Fibroblast of the aortic adventitia (primary cell): ENCODE results near the gene DPP3. TPM values are rescaled to one million over a fixed set of nuclear protein-coding genes. Genes with fewer than 3 reads are reported as not detected.

Experiments
- DNase-seq: peaks from one replicate; pipeline ENCODE4 v3.0.0-alpha.2; 2010; ENCODE audit warnings: low read depth
- H3K4me3 ChIP-seq: 2 replicates; pipeline ENCODE4 v1.5.1; 2011; ENCODE audit warnings: low read depth, mild to moderate bottlenecking, control low read depth, low read length, moderate library complexity
- total RNA-seq: library from RNA; depleted of rRNA; stranded (reverse); fragments of >200 nt; gene quantifications from 2 replicates; pipeline ENCODE4 v1.2.3, GENCODE V29; 2012; ENCODE audit warnings: low replicate concordance
- TF ChIP-seq, protein P1 (sequence below): IDR thresholded peaks from 2 replicates; pipeline ENCODE4 v1.5.1; 2011; ENCODE audit warnings: mild to moderate bottlenecking, low read length, control low read depth, inconsistent platforms; ENCODE audit not compliant: insufficient read depth

Gene DPP3
- total RNA-seq, 1 donor, result 31.7 TPM

DNA sequence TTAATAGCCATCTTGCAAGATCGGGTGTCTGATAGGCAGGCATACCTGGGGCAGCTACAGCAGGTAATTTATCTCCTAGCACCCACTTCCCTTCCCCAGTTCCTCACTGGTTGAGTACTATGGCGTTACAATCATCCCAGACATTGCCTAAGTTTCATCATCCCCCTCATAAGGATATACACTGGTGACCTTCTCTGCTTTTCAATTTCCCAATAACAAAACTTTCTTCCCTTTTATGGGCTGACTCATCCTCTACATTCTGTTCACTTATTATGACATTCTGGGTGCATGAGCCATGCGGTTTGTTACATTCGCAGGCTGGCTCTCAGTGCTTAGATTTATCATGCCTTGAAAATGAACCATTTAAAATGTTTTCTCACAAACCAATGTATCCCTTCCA, 36.6 kb upstream of the DPP3 start:
- TF ChIP-seq, protein P1, sequence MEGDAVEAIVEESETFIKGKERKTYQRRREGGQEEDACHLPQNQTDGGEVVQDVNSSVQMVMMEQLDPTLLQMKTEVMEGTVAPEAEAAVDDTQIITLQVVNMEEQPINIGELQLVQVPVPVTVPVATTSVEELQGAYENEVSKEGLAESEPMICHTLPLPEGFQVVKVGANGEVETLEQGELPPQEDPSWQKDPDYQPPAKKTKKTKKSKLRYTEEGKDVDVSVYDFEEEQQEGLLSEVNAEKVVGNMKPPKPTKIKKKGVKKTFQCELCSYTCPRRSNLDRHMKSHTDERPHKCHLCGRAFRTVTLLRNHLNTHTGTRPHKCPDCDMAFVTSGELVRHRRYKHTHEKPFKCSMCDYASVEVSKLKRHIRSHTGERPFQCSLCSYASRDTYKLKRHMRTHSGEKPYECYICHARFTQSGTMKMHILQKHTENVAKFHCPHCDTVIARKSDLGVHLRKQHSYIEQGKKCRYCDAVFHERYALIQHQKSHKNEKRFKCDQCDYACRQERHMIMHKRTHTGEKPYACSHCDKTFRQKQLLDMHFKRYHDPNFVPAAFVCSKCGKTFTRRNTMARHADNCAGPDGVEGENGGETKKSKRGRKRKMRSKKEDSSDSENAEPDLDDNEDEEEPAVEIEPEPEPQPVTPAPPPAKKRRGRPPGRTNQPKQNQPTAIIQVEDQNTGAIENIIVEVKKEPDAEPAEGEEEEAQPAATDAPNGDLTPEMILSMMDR, result no peak
- peak; percentile 74 for DNase-seq
- H3K4me3 ChIP-seq, result no peak overlapping the region

DNA sequence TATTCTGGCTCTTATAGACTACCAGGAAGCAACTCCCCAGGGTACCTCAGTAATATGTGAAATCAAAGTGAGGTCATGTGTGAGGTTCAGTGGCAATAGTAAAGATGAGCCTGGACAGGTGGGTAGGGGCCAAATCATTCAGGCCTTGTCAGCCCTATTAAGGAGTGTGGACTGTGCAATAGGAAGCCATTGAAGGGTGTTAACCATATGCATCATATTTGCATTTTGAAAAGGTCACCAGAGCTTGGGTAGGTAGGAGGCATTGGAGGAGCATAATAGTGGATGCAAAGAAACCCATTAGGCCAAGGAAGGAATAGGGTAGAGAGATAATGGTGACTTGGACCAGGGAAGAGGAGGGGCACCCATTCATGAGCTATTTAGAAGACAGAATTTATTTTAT, 33.2 kb upstream of the DPP3 start:
- DNase-seq, result no peak
- TF ChIP-seq, protein P1, result no peak
- no peak overlapping the region for H3K4me3 ChIP-seq

DNA sequence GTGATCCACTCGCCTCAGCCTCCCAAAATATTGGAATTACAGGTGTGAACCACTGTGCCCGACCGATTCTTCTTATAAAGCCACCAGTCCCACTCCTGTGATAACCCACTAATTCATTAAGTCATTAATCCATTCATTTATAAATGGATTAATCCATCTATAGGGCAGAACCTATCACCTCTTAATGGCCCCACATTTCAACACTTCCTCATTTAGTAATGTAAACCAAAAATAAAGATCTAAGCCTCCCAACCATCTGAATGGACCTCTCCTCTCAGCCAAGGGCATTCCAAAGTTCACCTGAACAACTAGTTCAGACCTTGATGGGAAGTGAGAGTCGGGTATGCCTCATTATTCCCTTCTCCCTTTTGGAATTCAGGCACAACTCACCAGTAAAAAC, 31.7 kb upstream of the DPP3 start:
- no peak overlapping the region for H3K4me3 ChIP-seq
- DNase-seq, result no peak
- TF ChIP-seq, protein P1, result no peak

DNA sequence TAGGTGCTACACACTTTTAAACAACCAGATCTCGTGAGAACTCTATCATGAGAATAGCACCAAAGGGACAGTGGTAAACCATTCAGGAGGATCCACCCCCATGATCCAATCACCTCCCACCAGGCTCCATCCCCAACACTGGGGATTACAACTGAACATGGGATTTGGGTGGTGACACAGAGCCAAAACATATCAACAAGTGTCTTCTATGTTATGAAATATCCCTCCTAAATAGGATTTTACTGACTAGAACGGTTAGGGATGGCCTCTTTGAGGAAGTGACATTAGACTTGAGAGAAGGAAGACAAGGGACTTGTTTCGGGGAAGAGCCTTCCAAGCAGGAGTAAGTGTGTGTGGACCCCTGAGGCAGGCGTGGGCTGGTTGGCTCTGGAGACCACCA, 29.7 kb upstream of the DPP3 start:
- TF ChIP-seq, protein P1, result no peak
- DNase-seq, result no peak
- H3K4me3 ChIP-seq, result no peak overlapping the region

DNA sequence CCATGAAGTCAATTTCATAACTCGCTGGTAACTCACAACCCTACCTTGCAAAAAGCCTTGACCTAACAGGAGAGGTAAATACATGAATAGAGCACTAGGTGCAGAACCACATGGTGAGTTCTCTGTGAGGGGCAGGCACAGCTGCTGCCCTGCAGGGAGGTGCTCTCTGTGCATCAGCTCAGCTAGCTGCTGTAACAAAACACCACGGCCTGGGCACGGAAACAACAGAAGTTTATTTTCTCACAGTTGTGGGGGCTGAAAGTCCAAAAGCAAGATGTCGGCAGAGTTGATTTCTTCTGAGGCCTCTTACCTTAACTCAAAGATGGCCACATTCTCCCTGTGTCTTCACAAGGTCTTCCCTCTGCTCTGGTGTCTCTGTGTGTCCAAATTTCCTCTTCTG, 28.6 kb upstream of the DPP3 start:
- no peak for DNase-seq
- H3K4me3 ChIP-seq, result no peak overlapping the region
- TF ChIP-seq, protein P1, result no peak

DNA sequence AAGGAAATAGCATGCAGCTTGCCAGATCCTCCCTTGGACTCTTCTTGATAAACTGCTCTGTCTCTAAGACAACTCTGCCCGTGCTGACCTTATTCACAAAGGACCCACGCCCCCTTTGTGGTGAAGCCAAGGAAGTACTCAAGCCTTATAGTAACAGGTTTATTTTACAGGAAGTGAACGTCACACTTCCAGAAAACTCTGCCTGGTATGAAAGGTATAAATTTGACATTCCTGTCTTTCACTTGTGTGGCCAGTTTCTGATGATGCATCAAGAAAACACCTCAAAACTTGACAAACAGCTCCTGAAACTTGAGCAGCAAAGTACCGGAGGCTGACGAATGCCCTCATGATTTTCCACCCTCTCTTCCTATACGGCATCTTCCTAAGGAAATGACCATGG, 26.0 kb upstream of the DPP3 start:
- H3K4me3 ChIP-seq, result no peak overlapping the region
- no peak for DNase-seq
- TF ChIP-seq, protein P1, result no peak

DNA sequence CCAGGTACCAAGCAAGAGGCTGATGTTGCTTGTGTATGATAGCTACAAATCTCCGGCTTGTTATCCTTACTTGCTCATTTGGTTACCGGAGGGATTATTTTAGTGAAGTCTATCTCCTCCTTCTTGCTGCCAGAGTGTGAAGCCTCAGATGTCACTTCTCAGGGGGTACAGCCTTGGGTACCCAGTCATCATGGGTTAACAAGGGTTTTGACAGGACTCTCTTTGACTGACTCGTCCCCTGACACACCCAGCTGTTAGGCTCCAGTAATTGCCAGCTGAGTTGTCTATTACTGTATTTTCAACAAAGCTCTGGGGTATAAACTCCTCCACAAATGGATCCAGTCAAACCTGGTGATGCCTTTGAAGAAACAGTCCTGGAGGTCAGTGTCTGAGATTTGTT, 25.4 kb upstream of the DPP3 start:
- no peak for DNase-seq
- no peak overlapping the region for H3K4me3 ChIP-seq
- TF ChIP-seq, protein P1, result no peak
